Fibroblast of skin of right quadriceps (primary cell): Measurements from ENCODE around the gene ZNF607.
"Not testable (repeated sequence)": the region's sequence is repeated elsewhere in the genome, so short reads cannot be mapped to it uniquely, and the experiment has no call there.

Source experiments
- DNase-seq: peaks from one replicate; pipeline ENCODE4 v3.0.0-alpha.2; 2013

ZNF607 gene

GRCh38 chr19:37719111-37719926 is at the start of gene ZNF607:
ZNF607 (minus strand) TSS chr19:37719761; CDS start chr19:37711618, 8,143 bp downstream.
- peak; percentile 88 for DNase-seq

- peak; percentile 1 for DNase-seq
Measured at GRCh38 chr19:37763488-37763887, 43.9 kb upstream of the ZNF607 start.

DNA sequence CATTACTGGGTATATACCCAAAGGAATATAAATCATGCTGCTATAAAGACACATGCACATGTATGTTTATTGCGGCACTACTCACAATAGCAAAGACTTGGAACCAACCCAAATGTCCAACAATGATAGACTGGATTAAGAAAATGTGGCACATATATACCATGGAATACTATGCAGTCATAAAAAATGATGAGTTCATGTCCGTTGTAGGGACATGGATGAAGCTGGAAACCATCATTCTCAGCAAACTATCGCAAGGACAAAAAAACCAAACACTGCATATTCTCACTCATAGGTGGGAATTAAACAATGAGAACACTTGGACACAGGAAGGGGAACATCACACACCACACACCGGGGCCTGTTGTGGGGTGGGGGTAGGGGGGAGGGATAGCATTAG is 38.1 kb upstream of the ZNF607 start:
- not testable (repeated sequence) for DNase-seq

- no peak for DNase-seq
Measured at GRCh38 chr19:37738371-37738770, 18.8 kb upstream of the ZNF607 start.

- DNase-seq: no peak
Measured at GRCh38 chr19:37725181-37725580, 5.6 kb upstream of the ZNF607 start.

DNA sequence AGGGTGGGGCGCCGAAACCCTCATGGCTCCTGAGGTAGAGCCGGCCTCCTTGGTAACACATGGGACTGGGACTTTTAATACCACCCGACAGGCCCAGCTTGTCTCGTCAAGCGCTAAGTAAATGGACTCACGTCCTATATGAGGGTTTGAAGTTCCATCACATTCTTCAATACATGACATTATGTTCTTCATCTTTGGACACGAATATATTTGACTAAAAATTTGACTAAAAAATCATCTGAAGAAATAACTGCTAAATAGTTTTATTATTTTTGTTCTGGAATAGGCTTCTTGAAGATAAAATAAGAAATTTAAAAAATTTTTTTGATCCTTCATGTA is 335 bp upstream of the ZNF607 start:
- DNase-seq: no peak

DNA sequence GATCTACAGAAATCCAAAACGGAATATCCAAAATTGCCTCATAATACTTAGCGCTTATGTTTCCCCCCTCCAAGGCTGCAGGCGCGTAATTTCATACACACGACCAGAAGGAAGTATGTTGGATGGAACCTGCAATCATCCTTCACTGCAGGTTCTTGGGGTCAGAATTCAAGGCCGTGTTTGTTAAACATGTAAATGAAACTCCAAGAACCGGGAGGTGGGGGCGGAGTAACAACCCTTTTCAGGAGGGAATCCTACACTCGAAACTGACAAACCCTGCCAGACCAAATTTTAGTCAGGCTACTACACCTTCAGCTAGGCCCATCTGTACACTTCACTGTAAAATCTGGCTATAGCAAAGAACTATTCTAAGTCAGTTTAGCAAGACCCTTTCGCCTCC is 1.3 kb downstream of the ZNF607 start:
- no peak for DNase-seq

- DNase-seq: no peak
Measured at GRCh38 chr19:37716140-37716539, 3.4 kb downstream of the ZNF607 start.

GRCh38 chr19:37706052-37706605 is 13.4 kb downstream of the ZNF607 start:
- no peak for DNase-seq

DNA sequence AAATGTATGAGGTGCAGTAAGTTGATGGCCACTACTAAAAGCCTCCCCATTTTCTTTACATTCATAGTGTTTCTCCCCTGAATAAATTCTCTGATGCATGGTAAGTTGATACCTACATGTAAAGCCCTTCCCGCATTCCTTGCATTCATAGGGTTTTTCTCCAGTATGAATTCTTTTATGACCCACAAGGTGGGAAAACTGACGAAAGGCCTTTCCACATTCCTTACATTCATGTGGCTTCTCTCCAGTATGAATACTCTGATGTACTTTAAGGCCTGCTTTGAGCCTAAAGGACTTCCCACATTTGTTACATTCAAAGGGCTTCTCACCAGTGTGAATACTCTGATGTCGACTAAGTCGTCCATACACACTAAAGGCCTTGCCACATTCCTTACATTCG is 20.5 kb downstream of the ZNF607 start:
- peak; percentile 20 for DNase-seq

- peak; percentile 24 for DNase-seq
Measured at GRCh38 chr19:37698216-37698615, 21.3 kb downstream of the ZNF607 start.

GRCh38 chr19:37695144-37695899 is 24.2 kb downstream of the ZNF607 start:
- no peak for DNase-seq

- DNase-seq: no peak
Measured at GRCh38 chr19:37692956-37693620, 26.5 kb downstream of the ZNF607 start.

DNA sequence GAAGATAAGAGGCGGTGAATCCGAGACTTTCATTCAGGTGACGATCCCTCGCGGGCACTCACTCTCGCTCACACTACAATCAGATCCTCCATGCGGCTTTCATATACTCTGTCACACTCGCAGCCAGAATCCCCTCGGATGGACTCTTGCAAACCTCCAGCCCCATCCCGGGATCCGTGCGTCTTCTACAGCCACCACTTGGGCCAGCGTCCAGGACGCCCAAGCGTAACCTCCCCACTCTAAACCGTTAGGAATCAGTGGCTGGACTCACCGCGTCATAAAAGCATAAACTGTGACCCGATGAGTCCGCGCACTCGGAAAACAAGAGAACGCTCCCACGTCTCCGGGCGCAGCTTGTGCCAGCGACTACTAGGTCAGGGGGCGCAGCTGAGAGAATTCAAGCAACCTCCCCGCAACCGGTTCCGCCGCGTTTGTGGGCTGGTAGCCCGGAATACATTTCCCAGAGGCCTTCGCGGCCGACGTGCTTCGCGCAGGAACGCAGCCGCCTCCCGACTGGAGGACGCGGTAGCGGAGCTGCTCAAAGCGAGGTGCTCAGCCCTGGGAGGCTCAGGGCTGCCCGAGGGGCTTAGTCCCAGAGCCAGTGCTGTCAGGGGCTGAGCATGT is 27.6 kb downstream of the ZNF607 start:
- peak; percentile 78 for DNase-seq

DNA sequence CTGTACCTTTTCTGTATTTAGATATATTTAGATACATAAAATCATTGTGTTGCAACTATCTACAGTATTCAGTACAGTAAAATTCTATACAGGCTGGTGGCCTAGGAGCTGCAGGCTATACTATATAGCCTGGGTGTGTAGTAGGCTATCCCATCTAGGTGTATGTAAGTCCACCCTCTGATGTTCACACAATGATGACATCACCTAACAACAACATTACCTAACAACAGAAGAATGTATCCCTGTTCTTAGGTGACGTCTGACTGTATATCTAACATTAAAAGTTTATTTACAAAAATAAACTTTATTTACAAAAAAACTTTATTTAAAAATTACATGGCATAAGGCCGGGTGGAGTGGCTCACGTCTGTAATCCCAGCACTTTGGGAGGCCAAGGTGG is 36.0 kb downstream of the ZNF607 start:
- DNase-seq: no peak

GRCh38 chr19:37669450-37669914 is 50.1 kb downstream of the ZNF607 start:
- no peak for DNase-seq

- not testable (repeated sequence) for DNase-seq
Measured at GRCh38 chr19:37657157-37657556, 62.4 kb downstream of the ZNF607 start.

- peak; percentile 80 for DNase-seq
Measured at GRCh38 chr19:37655689-37656371, 63.7 kb downstream of the ZNF607 start.

DNA sequence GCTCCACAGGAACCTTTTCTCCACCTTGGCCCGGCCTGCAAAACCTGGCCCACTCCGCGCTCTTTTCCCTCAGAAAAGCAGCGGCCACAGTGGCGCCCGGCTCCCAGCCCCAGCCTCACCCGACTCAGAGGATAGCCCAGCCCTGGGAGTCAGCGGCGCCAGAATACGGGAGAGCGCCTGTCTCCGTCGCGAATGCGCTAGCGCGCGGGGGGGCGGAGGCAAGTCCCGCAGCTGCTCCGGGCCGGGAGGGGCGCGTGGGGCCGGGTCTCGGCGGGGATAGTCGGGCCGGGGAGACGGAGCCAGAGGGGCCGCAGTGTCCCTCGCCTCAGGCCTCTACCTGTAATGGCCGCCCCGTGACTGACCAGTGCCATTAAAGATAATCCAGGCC is 64.3 kb downstream of the ZNF607 start, which contains the start of gene ZFP30:
TSS of gene ZFP30 (minus strand) at position 165 of the 388 bp plus-strand sequence. CDS start 7,643 bp downstream, outside the sequence.
- peak; percentile 81 for DNase-seq

DNA sequence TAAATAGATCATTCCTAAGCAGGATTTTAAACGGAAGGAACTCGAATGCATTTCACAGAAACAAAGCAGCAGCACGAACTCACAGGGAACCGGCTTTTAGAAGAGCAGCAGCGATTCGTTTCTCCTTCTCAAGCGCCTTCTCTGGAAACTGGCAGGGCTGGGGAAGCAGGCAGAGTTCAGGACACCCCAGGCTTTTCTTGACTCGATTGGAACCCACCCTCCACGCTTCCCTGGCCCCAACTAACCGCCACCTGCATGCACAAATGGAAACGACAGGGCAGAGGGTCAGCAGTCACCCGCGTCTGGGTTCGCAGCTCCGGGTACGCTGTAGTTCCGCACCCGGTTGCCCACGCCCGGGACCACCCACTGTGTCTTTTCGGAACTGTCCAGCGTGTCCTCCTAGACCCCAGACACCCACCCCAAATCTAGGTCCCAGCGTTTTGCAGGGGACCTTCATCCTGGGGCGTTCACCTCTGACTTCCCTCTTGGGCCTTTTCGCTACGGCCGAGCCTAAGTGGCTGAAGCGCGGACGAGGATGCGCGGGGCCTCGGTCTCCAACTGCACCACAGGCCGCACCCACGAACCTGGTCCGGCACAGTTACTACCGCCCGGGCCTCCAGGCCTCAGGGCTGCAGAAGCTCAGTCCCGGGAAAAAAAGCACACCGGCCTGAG is 64.8 kb downstream of the ZNF607 start:
- peak; percentile 47 for DNase-seq

DNA sequence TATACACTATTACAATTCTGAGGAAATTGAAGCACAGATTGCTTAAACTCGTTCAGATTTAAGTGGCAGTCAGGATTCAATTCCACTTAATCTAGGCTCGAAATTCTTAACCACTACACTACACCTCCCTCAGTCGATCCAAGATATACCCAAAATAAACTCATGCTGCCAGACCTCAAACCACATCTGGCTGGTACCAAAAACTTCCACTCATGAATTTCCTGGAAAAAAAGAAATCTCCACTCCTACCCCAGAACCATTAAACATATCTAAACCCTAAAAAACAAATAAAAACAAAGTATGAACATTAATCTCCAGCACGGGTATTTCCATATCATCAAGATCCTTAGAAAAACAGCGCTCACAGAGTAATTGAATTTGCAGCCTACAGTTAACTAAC is 65.4 kb downstream of the ZNF607 start:
- DNase-seq: no peak
